HG02798 (cell line): ENCODE measurements around the gene PAXX.

ENCODE experiments used
- ATAC-seq: cut with Tn5 transposase; IDR thresholded peaks from one replicate; pipeline ENCODE4 v1.9.1; 2021; ENCODE audit warnings: mild to moderate bottlenecking; ENCODE audit not compliant: unreplicated experiment, poor library complexity

PAXX gene

DNA sequence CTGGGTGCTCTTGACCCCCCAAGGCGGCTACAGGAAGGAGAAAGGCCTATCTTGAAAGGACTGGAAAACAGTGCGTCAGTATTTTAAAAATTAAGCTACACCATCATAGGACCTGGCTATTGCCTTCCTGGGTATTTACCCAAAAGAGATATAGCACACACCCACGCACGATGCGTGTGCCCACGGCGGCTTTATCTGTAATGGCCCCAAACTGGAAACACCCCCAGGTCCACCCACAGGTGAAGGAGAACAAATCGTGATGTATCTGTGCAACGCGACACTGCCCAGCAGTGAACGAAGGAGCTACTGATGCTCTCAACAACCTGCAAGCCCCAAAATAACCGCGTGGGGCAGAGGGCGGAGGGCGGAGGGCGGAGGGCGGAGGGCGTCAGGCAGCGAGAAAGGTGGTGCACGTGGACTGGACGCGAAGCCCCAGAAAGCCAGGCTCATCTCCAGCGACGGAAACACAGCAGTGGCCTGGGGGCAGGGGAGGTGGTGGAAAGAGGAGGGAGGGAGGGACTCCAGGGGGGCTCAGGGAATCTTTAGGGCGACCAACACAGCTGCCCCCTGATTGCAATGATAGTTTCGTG lies 27.3 kb upstream of the PAXX start:
- ATAC-seq, result no peak

DNA sequence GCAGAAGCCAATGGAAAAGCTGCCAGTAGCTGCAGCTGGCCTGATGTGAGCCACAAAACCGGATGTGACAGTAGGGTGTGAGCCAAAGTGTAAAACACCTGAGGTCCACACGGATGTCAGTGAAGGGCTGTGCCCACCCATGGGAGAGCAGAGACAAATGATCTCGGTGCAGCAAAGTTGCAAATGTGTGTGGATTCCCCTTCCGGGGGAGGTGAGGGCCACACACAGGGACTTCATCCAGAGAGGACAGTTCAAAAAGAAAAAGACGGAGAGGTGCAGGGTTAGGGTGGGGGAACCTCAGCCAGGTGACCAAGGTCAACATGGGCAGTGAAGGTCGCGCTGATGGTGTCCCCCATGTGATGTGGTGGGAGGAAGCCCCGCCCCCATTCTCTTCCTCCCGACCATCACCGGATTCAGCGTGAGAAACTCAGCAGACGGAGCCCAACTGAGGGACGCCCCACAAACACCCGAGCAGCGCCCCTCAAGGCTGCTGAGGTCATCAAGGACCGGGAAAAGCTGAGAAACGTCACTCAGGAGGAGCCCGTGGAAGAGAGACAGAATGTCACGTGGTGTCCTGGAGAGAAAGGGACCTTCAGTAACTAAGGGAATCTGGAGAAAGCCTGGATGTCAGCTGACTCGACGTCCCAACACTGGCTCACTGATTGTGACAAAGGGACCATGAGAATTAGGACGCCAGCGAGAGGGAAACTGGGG lies 26.3 kb upstream of the PAXX start:
- no peak for ATAC-seq

DNA sequence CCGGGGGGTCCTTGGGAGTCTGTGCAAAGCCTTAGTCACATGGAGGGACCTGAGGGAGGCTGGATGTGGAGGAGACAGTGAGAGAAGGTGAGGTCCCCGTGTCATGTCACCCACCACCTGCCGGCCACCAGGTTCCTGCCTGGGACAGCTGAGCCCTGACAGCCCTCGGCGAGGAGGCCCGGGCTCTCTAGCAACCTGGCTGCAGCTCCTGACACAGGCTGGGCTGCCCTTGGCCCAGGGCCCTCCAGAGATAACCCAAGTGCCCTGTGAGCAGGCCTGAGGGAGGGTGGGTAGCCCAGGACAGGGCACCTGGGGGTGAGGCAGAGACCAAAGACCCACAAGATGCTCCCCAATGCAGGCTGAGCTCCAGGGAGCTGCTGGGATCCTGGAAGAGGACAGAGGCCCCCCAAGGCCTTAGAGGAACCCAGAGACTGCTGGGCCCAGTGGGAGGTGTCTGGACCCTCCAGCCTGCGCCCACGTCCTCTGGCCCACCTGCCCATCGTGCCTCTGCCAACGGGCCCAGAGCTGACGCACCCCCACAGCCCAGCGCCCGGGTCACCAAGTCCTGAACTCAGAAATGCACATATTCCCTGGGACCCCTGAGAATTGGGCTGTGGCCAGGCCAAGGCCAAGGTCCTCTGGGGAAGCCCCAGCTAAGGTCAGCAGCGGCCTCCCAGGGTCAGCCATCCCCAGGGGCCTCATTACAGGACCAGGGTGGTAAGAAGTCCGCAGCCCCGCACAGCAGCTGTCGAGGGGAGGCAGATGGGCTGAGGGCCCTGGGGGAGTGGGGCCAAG lies 23.7 kb upstream of the PAXX start:
- ATAC-seq, result no peak

DNA sequence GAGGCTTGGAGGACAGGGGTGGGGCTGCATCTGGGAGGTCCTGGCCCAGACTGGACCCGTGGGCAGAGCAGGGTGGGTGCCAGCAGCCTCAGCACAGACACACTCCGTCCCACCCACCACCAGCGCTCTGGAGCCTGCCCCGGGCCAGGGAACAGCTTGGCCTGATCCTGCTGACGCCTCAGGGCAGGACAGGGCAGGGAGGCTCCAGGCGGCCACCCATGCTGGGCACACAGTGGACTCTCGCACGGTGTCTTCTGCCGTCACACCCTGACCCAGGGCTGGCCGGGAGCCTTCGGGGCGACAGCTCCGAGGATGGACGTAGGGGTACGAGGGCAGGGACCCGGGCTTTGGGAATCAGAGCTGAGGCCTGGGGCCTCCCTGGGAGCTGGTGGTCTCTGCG lies 23.1 kb upstream of the PAXX start:
- no peak for ATAC-seq

DNA sequence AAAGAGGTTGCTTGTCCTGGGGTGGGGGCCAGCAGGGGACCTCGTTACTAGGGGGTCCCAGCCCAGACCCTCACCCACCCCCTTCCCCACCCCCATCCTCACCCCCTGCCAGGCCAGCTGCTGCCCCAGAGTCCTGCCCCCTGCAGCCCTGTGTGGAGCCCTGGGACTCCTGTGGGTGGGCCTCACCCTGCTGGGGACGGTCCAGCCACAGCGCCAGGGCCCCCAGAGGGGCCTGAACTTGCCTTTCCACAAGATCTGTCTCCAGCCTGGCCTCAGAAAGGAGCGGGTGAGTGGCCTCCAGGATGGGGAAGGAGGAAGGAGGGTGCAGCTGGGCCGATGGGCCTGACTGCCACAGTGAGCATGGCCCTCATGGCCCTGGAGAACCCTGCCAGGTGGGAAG lies 22.4 kb upstream of the PAXX start:
- no peak for ATAC-seq

DNA sequence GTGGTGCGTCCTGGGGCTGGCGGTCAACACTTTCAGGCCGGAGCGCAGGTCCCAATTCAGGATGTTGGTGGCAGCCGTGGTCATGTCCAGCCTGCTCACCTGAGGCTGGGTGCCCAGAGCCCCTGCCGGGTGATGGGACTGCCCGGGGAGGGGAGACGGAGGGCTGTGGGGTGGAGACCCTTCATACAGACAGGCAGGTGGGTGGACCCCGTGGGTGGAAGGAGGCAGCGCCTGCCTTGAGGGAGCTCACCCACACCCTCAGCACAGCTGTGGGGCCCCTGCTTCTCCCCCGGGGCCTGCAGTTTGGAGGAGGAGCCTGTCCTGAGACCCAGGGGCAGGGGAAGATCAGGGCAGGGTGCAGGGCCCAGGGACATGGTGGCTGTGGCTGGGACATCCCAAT lies 21.9 kb upstream of the PAXX start:
- no peak for ATAC-seq

DNA sequence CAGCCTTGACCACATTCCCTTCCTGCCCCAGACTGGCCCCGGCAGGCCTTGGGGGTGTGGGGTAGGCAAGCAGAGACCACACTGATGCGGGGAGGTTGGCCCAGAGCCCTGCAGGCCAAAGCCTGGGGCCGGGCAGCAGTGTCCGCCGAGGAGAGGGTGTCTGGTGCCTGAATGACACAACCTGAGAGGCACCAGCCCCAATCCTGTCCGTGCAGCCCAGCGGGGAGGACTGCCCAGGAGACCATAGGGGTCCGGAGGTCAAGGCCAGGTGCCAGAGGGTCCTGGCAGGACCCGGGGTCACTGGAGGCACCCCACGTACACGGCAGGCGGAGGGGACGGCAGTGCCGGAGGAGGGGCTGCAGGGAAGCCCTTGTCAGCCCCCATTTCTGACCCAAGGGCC lies 20.5 kb upstream of the PAXX start:
- ATAC-seq, result no peak

DNA sequence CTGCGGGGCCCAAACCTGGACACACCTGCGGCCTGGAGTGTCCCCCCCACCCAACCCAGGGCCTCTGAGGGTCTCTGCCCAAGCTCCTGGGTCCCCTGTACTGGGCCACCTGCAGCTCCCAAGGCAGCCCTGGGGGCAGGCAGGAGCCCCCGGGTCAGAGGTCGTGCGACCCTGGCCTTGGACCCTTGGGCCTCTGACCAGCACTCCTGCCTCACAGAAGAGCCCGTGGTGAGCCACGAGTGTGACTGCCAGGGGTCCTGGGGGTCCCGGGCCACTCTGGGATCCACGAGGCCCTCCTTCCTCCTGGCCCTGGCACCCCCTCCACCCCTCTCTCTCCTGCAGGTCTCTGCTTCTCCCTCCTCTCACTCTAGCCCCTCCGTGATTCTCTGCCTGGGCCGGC lies 19.9 kb upstream of the PAXX start:
- no peak for ATAC-seq

DNA sequence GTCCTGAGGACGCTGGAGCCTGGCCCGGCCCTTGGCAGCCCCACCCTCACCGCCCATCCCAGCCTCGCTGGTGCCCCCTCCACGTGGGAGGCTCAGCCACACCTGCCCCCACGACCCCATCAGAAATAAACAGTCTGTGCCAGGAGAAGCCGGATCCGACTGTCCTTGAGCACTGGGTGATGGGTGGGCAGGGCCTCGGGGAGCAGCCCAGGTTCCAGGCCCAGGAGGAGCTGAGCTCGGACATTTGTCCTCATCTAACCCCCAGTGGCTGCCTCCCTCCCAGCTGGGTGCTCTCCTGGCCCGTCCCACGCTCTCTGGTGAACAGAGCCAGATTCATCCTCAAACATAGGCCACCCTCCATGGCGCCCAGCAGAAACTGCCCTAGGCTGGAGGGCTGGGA lies 19.5 kb upstream of the PAXX start:
- no peak for ATAC-seq

DNA sequence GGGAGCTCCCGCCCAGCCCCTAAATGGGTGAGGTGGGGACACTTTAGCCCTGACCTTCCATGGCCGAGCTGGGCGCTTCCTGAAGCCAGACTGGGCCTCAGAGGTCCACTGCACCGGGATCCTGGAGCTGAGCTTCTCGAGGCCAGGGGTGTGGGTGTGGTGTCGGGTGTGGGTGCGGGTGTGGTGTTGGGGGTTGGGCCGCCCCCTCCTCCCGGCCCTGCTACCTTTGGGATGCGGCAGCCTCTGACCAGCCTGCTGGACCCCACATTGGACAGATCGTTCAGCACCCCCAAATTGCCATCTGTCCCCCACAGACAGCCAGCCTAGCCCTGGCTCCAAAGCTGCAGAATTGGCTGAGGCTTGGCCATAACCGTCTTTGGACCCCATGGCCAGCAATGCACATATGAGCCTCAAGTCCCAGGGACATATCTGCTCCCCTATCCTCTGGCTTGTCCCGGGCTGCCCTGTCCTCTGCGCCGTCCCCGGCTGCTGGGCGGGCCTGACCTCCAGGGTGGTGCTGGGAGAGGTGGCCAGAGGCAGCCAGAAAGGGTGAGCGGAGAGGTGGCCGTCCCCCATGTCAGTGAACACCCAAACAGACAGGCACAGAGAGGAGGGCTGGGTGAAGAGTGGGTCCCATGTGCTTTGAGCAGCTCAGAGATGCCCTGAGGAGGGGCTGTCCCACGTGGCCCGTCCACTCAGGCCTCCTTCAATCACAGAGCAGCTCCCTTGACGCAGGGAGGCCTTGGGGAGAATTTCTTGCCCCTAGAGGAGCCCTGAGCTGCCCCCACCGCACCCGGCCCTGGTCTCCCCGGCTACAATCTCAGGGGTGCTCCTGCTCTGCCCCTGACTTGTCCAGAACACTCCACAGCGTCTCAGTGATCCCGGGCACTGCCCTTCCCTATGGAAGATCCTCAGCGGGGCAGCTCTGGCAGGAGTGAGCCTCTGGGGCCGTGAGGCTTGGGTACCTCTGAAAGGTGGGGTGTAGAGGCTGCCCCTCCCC lies 18.3 kb upstream of the PAXX start:
- no peak for ATAC-seq

DNA sequence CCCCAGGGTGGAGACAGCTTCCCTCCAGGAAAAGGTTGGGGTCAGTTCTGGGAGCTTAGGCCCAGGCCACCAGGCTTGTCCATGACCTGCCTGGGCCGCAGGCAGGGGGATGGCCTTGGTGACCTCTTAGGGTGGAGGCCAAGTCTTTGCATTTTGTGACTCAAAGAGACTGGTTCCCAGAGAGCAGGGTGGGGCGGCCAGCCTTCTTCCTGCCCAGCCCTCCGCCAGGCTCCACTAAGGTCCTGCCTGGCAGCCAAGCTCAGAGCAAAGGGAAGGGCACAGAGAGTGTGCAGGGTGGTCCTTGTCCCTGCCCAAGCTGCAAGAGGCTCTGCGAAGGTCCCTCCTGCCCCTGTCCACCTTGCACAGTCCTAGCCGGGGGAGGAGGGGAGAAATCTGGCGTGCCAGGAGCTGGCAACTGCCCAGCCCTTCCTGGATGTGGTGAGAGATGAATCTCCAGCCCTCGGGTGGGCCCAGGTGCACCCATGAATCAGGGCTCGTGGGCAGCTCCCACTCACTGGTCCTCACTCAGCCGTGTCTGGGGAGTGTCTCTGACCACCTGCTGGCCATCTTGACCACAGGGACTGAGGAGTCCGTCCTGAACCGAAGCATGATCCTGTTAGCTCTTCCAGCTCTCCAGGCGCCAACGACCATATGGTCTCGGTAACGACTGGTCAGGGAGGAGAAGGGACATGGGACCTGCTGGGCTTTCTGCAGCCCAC lies 17.2 kb upstream of the PAXX start:
- ATAC-seq, result no peak

DNA sequence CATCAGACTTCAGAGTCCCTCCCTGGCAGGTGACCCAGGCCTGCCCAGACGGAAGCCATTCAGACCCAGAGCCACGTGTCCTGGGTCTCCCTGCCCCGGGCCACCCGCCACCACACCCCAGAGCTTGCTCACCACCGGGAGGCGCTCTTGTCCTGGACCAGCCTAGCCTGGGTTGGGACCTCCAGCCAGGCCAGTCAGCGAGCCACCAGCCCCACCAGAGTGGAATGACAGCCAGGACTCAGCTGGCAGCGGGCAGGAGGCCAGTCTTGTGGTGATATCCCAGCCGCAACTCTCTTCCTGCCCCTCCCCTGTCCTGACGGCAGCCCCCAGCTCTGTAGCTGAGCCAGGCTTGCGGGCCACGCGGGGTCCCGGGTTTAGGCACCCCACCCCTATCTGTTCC lies 16.6 kb upstream of the PAXX start:
- ATAC-seq, result no peak

DNA sequence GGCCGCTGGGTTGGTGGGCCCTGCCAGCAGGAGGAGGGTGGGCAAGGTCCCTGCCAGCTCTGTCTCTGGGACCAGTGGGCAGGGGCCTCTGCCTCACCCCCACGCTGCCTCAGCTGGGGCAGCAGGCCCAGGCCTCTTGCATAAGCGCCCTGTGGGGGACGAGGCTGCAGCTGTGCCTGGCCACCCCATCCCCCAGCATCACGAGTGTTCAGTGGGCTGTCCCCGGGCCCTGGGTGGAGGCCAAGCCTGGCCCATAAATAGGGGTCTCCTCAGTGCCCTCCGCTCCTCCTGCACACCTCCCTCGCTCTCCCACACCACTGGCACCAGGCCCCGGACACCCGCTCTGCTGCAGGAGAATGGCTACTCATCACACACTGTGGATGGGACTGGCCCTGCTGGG lies 15.0 kb upstream of the PAXX start, which contains the start of gene PTGDS:
Gene PTGDS, plus strand, starts transcription at position 282 of the 400 bp plus-strand sequence. Its CDS starts 75 bp downstream, at position 357.
- ATAC-seq, result no peak

DNA sequence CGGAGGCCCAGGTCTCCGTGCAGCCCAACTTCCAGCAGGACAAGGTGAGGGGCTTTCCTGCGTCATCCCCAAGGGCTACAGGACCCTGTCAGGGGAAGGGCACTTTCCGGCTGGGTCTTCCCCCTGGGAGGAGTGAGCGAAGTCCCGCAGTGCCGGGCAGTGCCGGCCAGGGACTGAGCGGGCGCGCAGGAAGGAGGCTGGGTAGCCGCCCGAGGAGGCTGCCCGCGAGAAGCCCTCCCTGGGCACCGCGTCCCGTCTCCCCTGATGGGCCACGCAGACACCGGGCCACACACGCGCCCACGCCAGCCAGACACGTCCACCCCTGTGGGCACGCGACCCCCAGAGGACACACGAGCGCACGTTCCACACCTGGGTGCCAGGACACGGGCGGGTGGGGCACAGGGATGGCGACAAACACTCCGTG lies 14.6 kb upstream of the PAXX start:
- no peak for ATAC-seq

DNA sequence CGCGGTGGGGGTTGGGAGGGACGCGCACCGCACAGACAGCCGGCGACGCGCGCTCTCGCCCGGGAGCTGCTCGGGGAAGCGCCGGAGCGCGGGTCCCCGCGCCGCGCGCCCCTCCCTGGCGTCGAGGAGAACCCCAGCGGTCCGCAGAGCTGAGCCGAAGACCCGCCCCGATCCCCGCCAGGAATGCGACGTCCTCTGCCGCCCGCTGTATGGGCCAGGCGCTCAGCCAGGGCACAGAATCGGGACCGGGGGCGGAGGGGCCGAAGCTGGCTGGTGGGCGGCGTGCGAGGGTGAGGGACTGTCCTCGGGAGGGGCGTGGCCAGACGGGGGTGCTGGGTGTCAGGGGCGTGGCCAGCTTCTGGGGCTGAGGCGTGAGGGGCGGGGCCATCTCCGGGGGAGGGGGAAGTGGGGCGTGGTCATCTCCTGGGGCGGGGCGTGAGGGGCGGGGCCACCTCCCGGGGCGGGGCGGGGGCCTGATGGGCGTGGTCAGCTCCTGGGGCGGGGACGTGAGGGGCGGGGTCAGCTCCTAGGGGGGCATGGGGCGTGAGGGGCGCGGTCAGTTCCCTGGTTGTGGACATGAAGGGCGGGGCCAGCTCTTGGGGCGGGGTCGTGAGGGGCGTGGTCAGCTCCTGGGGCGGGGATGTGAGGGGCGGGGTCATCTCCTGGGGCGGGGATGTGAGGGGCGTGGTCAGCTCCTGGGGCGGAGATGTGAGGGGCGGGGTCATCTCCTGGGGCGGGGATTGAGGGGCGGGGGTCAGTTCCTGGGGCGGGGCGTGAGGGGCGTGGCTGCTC lies 14.0 kb upstream of the PAXX start:
- no peak for ATAC-seq

DNA sequence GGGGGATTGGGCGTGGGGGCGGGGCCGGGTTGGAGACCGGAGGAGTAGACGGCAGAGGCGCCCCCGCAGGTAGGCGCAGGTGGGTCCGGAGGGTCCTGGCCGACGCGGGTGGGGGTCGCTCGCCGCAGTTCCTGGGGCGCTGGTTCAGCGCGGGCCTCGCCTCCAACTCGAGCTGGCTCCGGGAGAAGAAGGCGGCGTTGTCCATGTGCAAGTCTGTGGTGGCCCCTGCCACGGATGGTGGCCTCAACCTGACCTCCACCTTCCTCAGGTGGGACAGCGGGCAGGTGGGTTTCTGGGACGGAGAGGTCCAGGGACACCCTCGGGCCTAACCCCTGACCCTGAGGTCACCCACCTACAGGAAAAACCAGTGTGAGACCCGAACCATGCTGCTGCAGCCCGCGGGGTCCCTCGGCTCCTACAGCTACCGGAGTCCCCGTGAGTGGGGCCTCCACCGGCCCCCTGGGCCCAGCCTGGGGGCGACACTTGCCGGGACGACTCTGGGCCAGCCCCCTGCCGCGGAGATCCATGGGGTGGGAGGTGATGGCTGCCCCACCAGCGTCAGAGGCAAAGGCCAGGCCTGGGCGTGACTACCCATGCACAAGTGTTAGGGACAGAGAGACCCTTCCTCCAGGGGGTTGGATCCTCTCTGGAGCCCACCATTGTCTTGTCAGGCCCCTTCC lies 13.2 kb upstream of the PAXX start:
- ATAC-seq, result no peak

DNA sequence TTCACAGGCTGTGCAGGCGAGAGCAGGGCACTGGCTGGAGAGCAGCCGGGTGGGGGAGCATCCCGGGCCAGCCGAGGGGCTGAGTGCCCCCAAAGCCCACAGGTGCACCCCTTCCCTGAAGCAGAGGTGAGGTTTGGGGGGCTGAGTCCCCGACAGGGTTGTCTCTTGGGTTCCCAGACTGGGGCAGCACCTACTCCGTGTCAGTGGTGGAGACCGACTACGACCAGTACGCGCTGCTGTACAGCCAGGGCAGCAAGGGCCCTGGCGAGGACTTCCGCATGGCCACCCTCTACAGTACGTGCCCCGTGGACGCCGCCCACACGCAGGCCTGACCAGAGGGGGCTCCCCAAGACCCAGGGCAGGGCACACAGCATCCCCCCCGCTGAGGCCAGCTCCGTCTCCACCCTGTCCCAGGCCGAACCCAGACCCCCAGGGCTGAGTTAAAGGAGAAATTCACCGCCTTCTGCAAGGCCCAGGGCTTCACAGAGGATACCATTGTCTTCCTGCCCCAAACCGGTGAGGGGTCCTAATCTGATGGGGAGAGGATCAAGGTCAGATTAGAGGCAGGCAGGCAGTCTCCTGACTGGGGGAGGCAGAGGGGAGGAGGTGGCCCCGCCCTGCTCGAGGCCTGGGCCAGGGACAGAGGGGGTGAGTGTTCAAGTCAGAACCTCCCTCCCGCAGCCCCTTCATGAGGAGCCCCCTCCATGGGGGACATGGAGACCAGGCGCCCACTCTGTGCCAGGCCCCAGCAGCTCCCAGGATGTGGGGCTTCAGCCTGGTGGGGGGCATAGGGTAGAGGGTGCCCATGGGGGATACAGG lies 12.2 kb upstream of the PAXX start:
- ATAC-seq, result no peak
